ENCODE results near the gene DYSF.

GRCh38 chr2:71592181-71592711 lies 138.9 kb downstream of the DYSF start:
- TF ChIP-seq, protein P1, sequence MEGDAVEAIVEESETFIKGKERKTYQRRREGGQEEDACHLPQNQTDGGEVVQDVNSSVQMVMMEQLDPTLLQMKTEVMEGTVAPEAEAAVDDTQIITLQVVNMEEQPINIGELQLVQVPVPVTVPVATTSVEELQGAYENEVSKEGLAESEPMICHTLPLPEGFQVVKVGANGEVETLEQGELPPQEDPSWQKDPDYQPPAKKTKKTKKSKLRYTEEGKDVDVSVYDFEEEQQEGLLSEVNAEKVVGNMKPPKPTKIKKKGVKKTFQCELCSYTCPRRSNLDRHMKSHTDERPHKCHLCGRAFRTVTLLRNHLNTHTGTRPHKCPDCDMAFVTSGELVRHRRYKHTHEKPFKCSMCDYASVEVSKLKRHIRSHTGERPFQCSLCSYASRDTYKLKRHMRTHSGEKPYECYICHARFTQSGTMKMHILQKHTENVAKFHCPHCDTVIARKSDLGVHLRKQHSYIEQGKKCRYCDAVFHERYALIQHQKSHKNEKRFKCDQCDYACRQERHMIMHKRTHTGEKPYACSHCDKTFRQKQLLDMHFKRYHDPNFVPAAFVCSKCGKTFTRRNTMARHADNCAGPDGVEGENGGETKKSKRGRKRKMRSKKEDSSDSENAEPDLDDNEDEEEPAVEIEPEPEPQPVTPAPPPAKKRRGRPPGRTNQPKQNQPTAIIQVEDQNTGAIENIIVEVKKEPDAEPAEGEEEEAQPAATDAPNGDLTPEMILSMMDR (conservative IDR thresholded peaks at IDR 0.05; ENCODE audit: low read depth, low read length), result no peak
- no peak for TF ChIP-seq EZH2 (IDR thresholded peaks at IDR 0.05; ENCODE audit: borderline replicate concordance, low read depth, low read length, poor library complexity, severe bottlenecking)
